Ovary (tissue), 3 donors: ENCODE measurements around the gene POLN.

Source experiments
- EP300 ChIP-seq: sonication (generic); formaldehyde crosslinking; IDR thresholded peaks from one replicate; pipeline ENCODE4 v1.6.1; 2017; ENCODE audit warnings: antibody characterized with exemption
- POLR2A ChIP-seq: fragments of 450-650 bp; IDR thresholded peaks from one replicate; pipeline ENCODE4 v1.6.1; 2017; ENCODE audit warnings: antibody characterized with exemption, mild to moderate bottlenecking, moderate library complexity
- TF ChIP-seq, protein P1 (sequence below), 3 donors: fragments of 450-650 bp in 2 of 3; fragments of 200-600 bp in 1 of 3; IDR thresholded peaks; one replicate each; pipeline versions ENCODE4 v1.5.1 to v1.8.0; 2016 to 2022; ENCODE audit warnings: antibody characterized with exemption in 3 of 3, mild to moderate bottlenecking in 1 of 3
- donor health status: DM: no; HTN: no; CAD: no.

DNA sequence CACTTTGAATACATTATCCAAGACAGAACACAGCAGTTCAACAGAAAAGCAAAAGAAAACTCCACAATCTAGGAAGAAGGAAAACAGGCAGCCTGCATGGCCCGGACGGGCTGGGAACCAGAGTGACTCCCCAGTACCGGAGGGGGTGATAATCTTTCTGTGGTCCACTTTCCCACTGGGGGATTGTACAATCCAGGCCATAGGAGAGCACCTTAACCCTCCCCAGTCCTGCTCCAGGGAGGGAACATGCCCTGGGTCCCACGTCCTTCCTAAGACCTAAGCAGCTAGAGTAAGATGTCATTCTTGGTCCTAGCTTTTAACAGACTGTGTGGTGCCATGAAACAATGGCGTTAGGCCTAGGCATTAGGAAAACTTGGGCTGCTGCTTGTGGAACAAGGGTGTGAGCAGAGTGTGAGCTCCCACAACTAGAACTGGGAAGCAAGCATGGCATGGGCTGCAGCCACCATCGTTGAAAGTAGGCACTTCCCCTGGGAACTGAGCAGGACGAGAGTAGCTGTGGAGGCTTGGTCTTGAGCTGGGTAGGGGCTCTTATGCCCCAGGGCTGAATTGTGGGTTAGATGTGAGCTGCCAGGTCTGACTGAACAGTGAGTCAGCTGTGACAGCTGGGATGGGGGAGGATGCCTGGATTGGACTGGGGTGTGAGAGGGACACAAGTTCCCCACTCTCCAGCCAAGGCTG lies 140.4 kb downstream of the POLN start:
- TF ChIP-seq, protein P1, sequence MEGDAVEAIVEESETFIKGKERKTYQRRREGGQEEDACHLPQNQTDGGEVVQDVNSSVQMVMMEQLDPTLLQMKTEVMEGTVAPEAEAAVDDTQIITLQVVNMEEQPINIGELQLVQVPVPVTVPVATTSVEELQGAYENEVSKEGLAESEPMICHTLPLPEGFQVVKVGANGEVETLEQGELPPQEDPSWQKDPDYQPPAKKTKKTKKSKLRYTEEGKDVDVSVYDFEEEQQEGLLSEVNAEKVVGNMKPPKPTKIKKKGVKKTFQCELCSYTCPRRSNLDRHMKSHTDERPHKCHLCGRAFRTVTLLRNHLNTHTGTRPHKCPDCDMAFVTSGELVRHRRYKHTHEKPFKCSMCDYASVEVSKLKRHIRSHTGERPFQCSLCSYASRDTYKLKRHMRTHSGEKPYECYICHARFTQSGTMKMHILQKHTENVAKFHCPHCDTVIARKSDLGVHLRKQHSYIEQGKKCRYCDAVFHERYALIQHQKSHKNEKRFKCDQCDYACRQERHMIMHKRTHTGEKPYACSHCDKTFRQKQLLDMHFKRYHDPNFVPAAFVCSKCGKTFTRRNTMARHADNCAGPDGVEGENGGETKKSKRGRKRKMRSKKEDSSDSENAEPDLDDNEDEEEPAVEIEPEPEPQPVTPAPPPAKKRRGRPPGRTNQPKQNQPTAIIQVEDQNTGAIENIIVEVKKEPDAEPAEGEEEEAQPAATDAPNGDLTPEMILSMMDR (IDR thresholded peaks at IDR 0.05) = no peak
- TF ChIP-seq POLR2A = no peak
- no peak for TF ChIP-seq EP300
